Islet precursor cell (in vitro differentiated cells): Measurements from ENCODE around the gene ZNF557.

Experiments
- DNase-seq: peaks from one replicate; pipeline ENCODE4 v3.0.0-alpha.2; 2018

The ZNF557 gene

DNA sequence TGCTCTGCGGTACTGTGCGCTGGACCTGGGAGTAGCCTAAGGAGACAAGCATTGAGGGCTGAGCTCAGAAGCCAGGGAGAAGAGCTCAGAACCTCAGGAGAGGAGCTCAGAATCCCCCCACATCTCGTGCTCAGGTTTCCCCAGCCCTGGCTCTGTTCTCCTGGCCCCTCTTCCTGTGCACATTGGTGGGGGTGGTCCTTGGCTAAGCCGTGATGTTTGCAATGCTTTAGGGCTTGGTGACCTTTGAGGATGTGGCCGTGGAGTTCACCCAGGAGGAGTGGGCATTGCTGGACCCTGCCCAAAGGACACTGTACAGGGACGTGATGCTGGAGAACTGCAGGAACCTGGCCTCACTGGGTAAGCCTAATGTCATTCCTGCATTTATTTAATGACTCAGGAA lies 6.6 kb downstream of the ZNF557 start:
- DNase-seq = peak; percentile 19

DNA sequence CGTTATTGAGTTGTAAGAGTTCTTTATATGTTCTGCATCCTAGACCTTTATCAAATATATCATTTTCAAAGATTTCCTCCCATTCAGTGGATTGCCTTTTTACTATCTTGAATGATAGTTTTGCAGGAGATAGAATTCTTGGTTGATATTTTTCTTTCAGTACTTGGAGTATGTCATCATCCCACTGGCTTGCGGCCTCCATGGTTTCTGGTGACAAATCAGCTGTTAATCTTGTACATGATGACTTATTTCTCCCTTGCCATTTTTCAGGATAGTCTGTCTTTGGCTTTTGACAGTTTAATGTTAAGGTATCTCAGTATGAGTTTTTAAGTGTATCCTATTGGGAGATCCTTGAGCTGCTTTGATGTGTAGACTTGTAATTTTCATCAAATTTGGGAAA lies 8.5 kb downstream of the ZNF557 start:
- no peak for DNase-seq

- DNase-seq = peak; percentile 10
Measured at GRCh38 chr19:7083076-7083956, 13.8 kb downstream of the ZNF557 start.

DNA sequence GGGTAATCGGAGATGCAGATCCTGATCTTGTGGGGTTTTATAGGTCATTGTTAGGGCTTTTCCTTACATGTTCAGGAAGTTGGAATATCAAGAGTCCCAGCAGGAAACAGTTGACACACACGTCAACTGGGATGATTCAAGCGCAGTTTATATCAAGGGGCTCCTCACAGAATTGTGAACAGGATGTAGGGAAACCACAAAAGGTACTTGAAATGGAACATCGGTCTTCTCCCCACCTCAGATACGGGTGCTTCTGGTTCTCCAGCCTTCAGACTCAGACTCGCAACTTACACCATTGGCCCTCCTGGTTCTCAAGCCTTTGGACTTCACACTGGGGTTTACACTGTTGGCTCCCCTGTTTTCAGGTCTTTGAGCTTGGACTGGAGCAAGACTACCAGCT lies 19.5 kb downstream of the ZNF557 start:
- no peak for DNase-seq

DNA sequence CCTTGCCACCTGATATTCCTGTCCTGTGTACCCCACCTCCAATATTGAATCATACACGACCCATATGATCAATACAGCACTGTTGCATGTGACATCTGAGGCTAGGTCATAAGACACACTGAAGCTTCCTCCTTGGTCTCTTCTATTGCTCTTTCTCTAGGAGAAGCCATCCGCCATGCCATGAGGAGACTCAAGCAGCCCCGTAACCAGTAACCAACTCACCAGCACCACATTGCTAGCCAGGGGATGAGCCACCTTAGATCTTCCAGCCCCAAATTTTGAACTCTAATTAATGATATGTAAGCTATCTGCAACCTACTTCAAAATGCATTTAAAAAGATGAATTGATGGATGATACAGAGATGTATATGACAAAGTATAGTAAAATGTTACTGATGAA lies 28.6 kb downstream of the ZNF557 start:
- DNase-seq = no peak

- DNase-seq = peak; percentile 97
Measured at GRCh38 chr19:7098701-7099596, 29.4 kb downstream of the ZNF557 start.

DNA sequence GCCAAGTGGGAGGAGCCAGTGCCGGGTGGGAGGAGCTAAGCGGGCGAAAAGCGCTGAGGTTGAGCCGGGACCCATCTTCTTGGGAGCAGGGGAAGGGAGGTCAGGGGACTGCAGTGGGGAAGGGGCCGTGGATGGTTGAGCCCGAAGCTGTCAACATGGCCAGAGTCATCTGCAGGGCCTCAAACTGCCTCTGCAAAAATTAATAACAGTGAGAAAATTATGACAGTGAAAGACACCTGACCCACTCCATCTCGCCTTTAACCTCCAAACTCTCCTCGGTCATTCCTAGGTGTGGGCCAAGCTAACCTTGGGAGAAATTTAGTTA lies 30.1 kb downstream of the ZNF557 start:
- no peak for DNase-seq

DNA sequence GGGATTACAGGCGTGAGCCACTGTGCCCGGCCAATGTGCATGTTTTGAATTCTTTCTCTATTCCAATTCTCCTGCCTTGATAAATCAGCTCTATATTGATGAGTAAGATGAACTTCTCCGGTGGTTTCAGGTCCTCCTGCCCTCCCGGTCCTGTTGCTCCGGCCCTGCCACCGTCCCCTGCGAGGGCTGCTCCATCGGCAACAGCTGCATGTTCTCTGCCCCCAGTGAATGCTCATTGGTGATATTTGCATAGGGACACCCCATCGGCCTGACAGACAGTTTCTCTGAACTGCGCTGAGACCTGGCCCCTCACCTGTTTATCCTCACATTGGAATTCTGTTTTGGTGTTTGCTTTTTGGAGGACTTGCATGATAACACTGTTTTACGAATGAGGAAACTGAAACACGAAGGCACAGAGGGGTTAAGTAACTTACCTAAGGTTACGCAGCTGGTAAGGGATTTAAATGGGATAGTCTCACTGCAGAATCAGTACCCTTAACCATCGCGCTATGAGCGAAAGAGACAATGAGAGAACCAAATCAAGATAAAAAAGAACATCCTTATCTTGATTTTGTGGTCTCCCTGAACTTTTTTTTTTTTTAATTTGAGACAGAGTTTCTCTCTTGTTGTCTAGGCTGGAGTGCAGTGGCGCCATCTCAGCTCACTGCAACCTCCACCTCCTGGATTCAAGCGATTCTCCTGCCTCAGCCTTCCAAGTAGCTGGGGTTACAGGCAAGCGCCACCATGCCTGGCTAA lies 32.2 kb downstream of the ZNF557 start:
- DNase-seq = no peak

DNA sequence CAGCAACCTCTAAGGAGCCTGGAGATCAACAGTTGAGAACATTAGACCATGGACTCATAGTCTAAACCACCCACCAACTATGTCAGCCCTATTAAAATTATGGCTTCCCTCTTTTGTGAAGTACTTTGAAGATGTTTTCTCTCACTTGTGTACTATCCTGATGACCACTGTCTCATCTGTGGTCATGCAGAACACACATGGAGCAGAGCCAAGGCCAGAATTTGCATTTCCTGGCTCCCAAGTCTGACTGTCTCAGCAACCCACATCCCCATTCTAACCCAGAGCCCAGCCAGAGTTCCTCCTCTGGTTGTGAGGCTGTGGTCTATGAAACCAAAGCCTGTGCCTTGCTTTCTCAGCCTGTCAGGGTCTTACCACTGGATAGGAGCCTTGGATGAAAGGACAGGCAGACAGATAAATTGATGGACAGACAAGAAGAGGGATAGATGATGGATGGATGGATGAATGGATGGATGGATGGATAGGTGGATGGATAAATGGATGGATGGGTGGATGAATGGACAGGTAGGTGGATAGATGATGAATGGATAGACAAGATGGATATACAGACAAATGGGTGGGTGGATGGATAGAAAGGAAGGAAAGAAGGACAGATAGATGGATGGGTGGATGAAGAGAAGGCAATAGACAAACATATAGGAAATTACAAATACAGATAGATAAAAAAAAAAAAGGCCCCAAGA lies 35.4 kb downstream of the ZNF557 start:
- DNase-seq = no peak

DNA sequence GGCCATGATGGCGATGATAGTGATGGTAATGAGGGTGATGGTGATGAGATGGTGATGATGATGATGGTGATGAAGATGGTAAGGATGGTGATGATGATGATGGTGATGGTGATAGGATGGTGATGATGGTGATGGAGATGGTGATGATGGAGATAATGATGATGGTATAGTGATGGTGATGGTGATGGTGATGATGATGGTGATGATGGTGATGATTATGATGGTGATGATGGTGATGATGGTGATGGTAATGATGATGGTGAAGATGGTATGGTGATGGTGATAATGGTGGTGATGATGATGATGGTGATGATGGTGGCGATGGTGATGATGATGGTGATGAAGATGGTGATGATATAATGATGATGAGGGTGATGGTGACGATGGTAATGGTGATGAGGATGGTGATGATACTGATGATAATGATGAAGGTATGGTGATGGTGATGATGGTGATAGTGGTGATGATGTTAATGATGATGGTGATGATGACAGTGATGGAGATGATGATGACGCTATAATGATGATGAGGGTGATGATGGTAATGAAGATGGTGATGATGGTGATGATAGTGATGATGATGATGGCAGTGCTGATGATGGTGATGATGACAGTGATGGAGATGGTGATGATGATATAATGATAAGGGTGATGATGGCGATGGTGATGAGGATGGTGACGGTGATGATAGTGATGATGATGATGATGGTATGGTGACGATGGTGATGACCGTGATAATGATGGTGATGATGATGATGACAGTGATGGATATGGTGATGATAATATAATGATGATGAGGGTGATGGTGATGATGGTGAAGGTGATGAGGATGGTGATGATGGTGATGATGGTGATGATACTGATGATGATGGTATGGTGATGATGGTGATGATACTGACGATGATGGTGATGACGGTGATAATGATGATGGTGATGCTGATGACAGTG lies 37.5 kb downstream of the ZNF557 start:
- DNase-seq = no peak

GRCh38 chr19:7109678-7110289 lies 40.3 kb downstream of the ZNF557 start:
- DNase-seq = peak; percentile 86

GRCh38 chr19:7112675-7113074 lies 43.2 kb downstream of the ZNF557 start:
- no peak for DNase-seq

GRCh38 chr19:7113233-7113632 lies 43.7 kb downstream of the ZNF557 start:
- DNase-seq = no peak

DNA sequence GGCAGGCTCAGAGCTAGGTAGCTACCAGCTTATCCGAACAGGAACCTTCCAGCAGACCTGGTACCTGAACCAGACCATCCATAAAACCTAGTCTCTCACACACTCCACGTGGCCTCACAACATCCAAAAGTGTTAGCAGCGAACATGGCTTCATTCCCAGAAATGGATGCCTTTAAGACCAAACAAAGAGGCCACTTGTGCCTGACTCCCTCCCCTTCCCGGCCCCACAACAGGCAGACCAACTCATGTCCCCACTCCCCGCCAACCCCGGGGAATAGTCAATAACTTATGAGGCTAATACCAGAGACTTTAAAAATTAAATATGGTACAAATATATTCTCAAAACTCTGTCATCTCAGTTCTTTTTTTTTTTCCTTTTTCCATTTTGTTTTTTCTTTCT lies 46.2 kb downstream of the ZNF557 start:
- DNase-seq = no peak

DNA sequence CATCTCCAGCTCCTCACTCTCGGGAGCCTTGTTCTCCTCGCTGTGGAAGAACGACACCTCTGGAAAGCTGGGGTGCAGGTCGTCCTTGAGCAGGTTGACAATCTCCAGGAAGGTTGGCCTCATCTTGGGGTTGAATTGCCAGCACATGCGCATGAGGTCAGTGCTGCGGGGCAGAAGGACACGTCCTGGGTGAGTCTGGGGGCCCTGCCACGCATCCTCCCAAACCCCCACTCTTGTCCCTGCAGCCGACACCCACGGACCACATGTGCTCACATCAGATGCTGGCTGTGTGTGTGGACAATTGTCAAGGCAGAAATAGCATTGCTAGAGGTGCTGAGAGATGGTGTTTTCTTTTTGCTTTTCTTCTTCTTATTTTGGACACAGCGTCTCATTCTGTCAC lies 47.7 kb downstream of the ZNF557 start:
- no peak for DNase-seq

- no peak for DNase-seq
Measured at GRCh38 chr19:7119582-7119981, 50.1 kb downstream of the ZNF557 start.

GRCh38 chr19:7120499-7120898 lies 51.0 kb downstream of the ZNF557 start:
- no peak for DNase-seq

DNA sequence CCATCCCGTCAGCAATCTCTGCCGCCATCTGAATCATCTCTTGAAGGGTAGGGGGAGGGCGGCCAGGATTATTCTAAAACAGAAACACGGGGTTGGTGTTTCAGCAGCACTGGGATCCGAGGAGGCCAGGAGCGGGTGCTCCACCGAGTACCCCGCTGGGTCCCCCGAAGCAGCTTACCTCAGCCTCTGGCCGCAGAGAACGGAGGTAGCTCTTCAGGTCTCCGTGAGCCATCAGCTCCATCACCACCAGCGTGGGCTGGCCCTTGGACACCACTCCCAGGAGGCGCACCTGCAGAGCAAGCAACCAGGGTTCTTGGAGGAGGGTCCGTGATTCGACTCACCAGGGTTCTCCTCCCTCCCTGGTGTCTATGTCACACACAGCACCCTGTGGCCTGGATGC lies 53.2 kb downstream of the ZNF557 start:
- no peak for DNase-seq

GRCh38 chr19:7124782-7125181 lies 55.3 kb downstream of the ZNF557 start:
- no peak for DNase-seq

GRCh38 chr19:7125221-7125620 lies 55.7 kb downstream of the ZNF557 start:
- no peak for DNase-seq

DNA sequence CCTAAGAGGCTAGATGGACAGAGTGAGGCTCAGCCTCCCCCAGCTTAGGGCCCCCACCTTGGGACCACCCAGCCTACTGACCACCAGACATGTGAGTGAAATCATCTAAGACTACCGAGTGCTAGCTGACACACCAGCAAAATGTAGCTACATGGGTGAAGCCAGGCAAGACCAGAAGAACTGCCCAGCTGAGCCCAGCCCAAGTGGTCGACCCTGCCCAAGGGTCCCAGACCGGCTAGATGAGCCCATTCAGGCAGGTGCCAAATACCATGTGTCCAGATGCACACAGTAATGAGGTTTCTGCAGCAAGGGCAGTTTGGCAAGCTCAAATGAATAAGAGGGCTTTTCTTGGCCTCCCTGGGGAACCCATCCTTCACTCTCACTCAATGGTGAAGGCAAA lies 56.6 kb downstream of the ZNF557 start:
- DNase-seq = no peak
